HUDEP-2 (cell line): Measurements from ENCODE around the gene TMED6.
"Not testable (repeated sequence)": the region's sequence is repeated elsewhere in the genome, so short reads cannot be mapped to it uniquely, and the experiment has no call there.

ENCODE experiments used
- DNase-seq, 76 experiments: peaks; one replicate each; lab custom pipeline; 2025; ENCODE audit not compliant: unreplicated experiment in 76 of 76; lab: John Stamatoyannopoulos, UW

TMED6 gene

DNA sequence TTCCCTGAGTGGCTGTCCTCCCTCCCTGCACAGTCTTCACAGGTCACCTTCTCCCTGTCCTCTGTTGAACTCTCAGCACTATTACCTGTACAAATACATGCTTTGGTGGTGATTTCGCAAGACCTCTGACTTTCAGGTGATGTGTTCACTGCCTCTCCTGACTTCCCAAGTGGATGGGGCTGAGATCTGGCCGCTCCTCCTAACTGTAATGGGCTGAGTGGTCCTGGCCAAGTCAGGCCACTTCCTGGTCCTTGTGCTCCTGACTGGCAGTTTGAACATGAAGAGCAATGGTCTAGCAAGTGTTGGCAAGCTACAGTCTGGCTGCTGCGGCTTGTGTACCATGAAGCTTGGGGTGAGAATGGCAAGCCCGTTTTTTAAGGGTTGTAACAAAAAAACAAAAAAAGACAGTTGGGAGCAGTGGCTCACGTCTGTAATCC, 11.7 kb upstream of the TMED6 start:
- no peak for DNase-seq

- not testable (repeated sequence) for DNase-seq
Observed at GRCh38 chr16:69360070-69360469, 8.5 kb upstream of the TMED6 start.

DNA sequence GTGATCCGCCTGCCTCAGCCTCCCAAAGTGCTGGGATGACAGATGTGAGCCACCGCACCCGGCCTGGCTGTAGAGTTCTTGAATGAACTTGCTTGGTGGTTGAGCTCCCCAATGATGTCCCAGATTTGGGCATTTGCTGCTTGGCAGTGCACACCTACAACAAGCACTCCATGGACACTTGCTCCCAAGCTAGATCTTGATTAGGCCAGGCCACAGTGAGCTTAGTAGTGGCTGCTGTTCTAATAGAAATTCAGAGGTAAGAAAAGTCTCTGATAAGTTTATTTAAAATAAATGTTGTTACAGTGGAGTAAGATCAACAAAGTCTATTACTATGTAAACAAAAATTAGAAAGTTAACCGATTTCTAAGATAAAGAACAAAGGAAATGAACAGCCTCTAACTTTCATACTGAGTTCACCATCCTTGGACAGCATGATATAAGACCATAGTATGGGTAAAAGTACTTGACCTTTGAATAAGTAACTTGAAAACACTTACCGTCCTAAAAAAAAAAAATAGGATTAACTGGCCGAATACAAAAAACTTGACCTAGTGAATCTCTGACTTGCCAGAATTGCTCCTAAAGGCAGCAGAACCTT, 951 bp downstream of the TMED6 start:
- no peak for DNase-seq

GRCh38 chr16:69349536-69349935, 2.0 kb downstream of the TMED6 start:
- DNase-seq, result no peak

GRCh38 chr16:69348222-69348621, 3.4 kb downstream of the TMED6 start:
- DNase-seq, result peak in 3 of 76 experiments; percentile 9 to 20 (median 13)

DNA sequence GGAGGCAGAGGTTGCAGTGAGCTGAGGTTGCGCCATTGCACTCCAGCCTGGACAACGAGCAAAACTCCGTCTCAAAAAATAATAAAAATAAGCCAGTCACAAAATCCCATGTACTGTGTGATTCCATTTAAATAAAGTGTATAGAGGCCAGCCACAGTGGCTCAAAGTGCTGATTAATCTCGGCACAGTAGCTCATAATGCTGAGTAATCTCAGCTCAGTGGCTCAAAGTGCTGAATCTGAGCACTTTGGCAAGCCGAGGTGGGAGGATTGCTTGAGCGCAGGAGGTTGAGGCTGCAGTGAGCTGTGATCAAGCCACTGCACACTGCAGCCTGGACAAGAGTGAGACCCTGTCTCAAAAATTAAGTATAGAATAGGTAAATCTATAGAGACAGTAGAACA, 4.9 kb downstream of the TMED6 start:
- peak in 1 of 76 experiments; percentile 9 for DNase-seq

- no peak for DNase-seq
Observed at GRCh38 chr16:69345923-69346322, 5.7 kb downstream of the TMED6 start.

- no peak for DNase-seq
Observed at GRCh38 chr16:69344171-69344570, 7.4 kb downstream of the TMED6 start.

DNA sequence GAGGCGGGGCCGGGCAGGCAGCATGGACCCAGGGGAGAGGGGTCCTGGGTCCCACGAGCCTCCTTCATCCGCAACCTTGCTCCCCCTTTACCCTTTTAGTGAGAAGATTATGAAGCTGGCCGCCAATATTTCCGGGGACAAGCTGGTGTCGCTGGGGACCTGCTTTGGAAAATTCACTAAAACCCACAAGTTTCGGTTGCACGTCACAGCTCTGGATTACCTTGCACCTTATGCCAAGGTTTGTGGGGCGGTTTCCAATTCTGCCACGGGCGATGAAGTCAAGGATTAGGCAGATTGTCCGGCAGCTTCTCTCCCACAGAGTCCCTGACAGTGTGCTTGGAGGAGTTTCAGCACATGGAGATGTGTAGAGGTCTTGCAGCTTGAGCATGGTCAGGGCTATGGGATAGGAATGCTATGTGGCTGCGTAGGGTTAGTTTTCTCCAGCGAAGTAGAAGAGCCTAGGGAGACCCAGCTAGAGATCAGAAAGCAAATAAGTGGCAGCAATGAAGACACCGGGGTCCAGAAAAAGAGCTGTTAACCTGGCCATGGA, 11.4 kb downstream of the TMED6 start:
- DNase-seq, result peak in 2 of 76 experiments; percentile 8 to 50

DNA sequence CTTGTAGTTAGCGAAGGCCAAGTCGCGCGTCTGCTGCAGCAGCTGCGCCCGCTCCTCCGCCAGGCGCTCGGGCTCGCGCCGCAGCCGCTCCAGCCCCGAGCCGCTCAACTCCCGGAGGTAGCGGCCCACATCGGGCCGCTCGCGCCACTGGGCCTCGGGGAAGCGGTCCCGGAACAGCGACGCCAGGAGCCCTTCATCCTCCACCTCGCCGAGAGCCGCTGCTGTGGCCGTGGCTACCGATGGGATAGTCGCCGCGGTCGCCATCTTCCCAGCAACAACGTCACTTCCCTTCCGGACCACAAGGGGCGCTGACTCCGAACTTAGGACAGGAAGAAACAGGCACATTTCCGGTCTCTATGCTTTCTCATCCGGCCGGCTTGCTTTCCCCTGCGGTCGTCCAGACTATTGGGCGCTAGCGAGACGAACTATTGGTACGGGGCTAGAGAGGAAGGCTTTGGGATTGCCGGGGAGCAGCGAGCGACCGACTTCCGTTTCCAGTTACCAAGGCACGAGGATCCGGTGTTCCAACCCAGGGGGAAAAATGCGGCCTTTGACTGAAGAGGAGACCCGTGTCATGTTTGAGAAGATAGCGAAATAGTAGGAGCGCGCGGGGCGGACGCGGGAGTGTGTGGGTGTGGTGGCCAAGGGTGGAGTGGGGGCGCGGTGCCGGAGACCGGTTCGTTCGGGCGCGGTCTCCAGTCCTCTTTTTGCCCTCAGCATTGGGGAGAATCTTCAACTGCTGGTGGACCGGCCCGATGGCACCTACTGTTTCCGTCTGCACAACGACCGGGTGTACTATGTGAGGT, 12.1 kb downstream of the TMED6 start, which contains the start of the genes COG8 and NIP7:
COG8 (minus strand) TSS at position 276 of the 806 bp plus-strand sequence; CDS start at position 264, 12 bp downstream.
NIP7 (plus strand) TSS at position 484 of the 806 bp plus-strand sequence; CDS start at position 542, 58 bp downstream.
- DNase-seq, result peak; percentile 46 to 99 (median 93)

GRCh38 chr16:69338557-69339288, 12.9 kb downstream of the TMED6 start:
- DNase-seq, result peak in 10 of 76 experiments; percentile 15 to 52 (median 44)

GRCh38 chr16:69334696-69335095, 16.9 kb downstream of the TMED6 start:
- no peak for DNase-seq

DNA sequence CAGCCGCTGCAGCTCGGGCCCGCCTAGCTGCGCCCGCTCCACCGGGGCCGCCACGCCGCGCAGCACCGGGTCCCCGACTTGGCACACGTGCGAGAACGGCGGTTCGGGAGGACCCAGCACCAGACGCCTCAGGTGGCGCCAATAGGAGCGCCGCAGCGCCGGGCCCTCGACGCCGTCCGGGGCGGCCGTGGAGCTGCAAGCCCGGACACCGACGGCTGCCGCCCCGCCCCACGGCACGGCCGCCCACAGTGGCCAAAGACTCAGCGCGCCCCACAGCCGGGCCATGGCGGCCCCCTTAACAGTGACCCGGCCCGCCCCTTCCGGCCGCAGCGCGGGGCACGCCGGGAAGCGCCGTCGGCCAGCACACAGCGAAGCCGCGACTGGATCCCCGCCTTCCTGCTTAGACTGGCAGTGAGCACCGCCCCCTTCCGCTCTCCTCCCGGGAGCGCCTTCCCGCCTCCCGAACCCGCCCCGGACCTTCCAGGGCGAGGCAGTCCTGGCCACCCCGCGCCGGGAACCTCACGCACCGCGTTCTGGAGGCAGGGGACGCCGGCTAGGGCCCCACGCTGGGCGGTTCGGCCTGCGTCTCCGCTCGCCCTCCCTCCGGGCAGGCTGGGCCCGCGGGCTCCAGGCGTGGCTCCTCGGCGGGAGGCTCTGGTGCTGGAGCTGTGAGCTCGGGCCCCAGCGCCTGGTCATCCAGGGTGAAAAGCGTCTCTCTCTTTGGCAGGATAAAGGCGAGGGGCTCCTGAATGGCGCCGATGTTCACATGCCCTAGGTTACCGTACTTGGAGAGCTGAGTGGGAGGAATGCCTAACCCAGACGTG, 21.1 kb downstream of the TMED6 start, which contains the start of gene PDF:
PDF (minus strand) TSS at position 303 of the 824 bp plus-strand sequence; CDS start at position 285, 18 bp downstream.
- peak in 73 of 76 experiments; percentile 24 to 91 (median 81) for DNase-seq

DNA sequence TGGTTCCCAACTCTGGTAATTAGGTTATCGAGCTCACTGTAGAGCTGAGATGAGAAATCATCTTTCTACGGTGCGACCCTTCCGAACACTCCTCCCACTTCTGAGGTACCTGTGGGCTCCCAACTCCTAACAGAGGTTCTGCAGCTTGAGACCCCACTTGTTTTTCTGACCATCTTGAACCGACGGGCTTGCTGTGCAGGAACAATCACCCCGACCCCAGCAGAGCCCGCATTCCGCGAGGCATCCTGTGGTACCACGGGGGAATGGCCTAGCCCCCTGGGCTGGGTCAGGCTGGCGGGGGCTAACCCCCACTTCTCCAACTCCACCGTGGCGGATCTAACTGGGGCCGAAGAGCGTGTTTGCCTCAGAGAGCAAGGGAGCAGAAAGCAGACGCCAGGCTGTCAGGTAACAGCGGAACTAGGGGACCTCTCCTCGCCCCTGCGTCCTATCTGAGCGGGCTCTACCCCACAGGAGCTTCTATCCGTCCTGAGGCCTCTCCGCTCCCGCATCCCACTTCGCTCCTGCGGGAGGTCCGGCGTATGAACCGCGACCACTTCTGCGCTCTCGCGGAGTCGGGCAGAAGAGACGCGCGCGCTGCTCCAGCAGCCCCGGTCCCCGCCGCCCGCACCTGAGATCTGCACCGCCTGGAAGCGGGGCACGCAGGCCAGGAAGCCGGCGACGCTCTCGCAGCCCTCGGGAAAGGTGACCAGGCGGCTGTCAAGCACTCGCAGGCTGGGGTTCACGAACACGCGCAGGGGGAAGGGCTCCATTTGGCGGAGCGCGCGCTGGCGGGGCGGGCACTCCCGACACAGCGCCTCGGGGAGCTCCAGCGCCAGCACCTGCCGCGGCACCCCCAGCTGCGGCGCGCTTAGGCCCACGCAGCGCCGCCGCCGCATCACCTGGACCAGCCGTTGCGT, 22.0 kb downstream of the TMED6 start:
- peak in 16 of 76 experiments; percentile 11 to 46 (median 24) for DNase-seq

- DNase-seq, result no peak
Observed at GRCh38 chr16:69328854-69329316, 22.7 kb downstream of the TMED6 start.

GRCh38 chr16:69327585-69328310, 23.8 kb downstream of the TMED6 start:
- no peak for DNase-seq

DNA sequence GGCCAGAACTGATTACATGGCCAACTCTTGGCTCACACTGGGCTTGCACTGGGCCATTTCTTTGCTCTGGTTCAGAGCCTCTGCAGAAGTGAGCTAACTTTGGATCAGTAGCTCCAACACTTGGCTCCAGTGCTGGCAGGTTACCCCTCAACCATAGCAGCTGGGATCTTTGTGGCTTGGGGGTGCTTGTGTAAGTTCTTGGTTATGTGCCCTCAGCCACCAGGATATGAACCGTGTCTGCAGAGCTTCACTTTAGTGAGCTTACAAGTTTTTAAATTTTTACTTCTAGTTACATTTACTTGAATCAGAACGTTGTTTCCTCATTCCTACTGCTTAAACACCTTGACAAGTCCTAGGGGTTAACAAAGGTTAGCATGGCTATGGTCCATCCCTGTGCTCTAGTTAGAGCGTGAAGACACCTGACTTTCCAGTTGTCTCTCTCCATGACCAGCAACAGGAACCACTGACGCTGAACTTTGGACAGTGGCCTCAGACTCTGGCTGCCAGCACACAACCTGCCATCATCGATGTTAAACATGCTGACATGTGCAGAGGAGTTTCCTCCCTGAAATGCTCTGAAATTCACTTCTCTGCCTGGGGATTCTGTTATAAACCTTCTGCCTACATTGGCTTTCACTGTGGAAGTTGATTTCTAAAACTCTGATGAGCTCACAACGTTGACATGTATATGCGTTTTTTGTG, 25.3 kb downstream of the TMED6 start:
- no peak for DNase-seq
